HepG2 (cell line): ENCODE data around the gene CDC14A. TPM values are rescaled to one million over a fixed set of nuclear protein-coding genes. Genes with fewer than 3 reads are reported as not detected.

Source experiments
- ARID3A ChIP-seq: IDR thresholded peaks from 2 replicates; pipeline ENCODE4 v1.6.1; 2012; ENCODE audit warnings: low read depth, low read length, improper control_type of control experiment
- BRD4 ChIP-seq: sonication (generic); formaldehyde crosslinking; IDR thresholded peaks from 2 replicates; pipeline ENCODE4 v1.4.0; 2020; ENCODE audit warnings: missing genetic modification reagents
- CENPX ChIP-seq: sonication (generic); formaldehyde crosslinking; IDR thresholded peaks from 2 replicates; pipeline ENCODE4 v1.9.0; 2021; ENCODE audit warnings: mild to moderate bottlenecking, missing genetic modification reagents, moderate library complexity
- DNMT3B ChIP-seq: conservative IDR thresholded peaks from 2 replicates; pipeline ENCODE4 v1.6.1; 2016; ENCODE audit warnings: missing biosample characterization, control low read depth
- FLYWCH1 ChIP-seq: sonication (generic); formaldehyde crosslinking; IDR thresholded peaks from 2 replicates; pipeline ENCODE4 v1.8.1; 2023; ENCODE audit warnings: mild to moderate bottlenecking, missing genetic modification reagents
- FOXK1 ChIP-seq: sonication (generic); formaldehyde crosslinking; IDR thresholded peaks from 2 replicates; pipeline ENCODE4 v1.4.0; 2020; ENCODE audit warnings: low read depth, missing genetic modification reagents, borderline replicate concordance
- IRF9 ChIP-seq: sonication (generic); formaldehyde crosslinking; IDR thresholded peaks from 2 replicates; pipeline ENCODE4 v1.8.0; 2022; ENCODE audit warnings: missing genetic modification reagents, mild to moderate bottlenecking, borderline replicate concordance
- KDM4B ChIP-seq: sonication (generic); formaldehyde crosslinking; IDR thresholded peaks from 2 replicates; pipeline ENCODE4 v1.4.0; 2020; ENCODE audit warnings: missing genetic modification reagents
- RBAK ChIP-seq: sonication (generic); formaldehyde crosslinking; IDR thresholded peaks from 2 replicates; pipeline ENCODE4 v1.5.1; 2020; ENCODE audit warnings: mild to moderate bottlenecking, missing genetic modification reagents
- RNF219 ChIP-seq: sonication (generic); formaldehyde crosslinking; IDR thresholded peaks from 2 replicates; pipeline ENCODE4 v1.5.0; 2020; ENCODE audit warnings: mild to moderate bottlenecking, missing genetic modification reagents
- SCMH1 ChIP-seq: sonication (generic); formaldehyde crosslinking; IDR thresholded peaks from 2 replicates; pipeline ENCODE4 v1.9.0; 2021; ENCODE audit warnings: missing genetic modification reagents, mild to moderate bottlenecking, borderline replicate concordance
- SP2 ChIP-seq: sonication (generic); formaldehyde crosslinking; IDR thresholded peaks from 2 replicates; pipeline ENCODE4 v1.5.1; 2020; ENCODE audit warnings: mild to moderate bottlenecking, missing genetic modification reagents
- ZNF468 ChIP-seq: sonication (generic); formaldehyde crosslinking; IDR thresholded peaks from 2 replicates; pipeline ENCODE4 v1.8.0; 2022; ENCODE audit warnings: mild to moderate bottlenecking, moderate library complexity, missing genetic modification reagents
- ZNF577 ChIP-seq: sonication (generic); formaldehyde crosslinking; IDR thresholded peaks from 2 replicates; pipeline ENCODE4 v1.4.0; 2020; ENCODE audit warnings: mild to moderate bottlenecking, low read depth, missing genetic modification reagents, borderline replicate concordance
- ZNF766 ChIP-seq: sonication (generic); formaldehyde crosslinking; IDR thresholded peaks from 2 replicates; pipeline ENCODE4 v1.5.0; 2020; ENCODE audit warnings: missing genetic modification reagents, borderline replicate concordance
- ZXDC ChIP-seq: sonication (generic); formaldehyde crosslinking; IDR thresholded peaks from 2 replicates; pipeline ENCODE4 v1.5.0; 2020; ENCODE audit warnings: mild to moderate bottlenecking, missing genetic modification reagents
- polyA plus RNA-seq, 8 experiments: library from polyadenylated mRNA; depleted of rRNA in 3 of 8; stranded (reverse) in 7 of 8; unstranded in 1 of 8; fragments of >200 nt; fragmentation: Illumina TruSeq in 4 of 8; extraction: Trizol in 4 of 8; gene quantifications; 2 replicates each; pipeline versions ENCODE4 v1.2.1 to v1.2.3, GENCODE V29; 2011 to 2016; ENCODE audit warnings: low read depth in 4 of 8, missing spikeins in 1 of 8, mixed read lengths in 1 of 8; ENCODE audit not compliant: insufficient read depth in 1 of 8
- total RNA-seq, 5 experiments: library from RNA; depleted of rRNA; stranded (reverse); fragments of >200 nt; fragmentation: Illumina TruSeq; extraction: Trizol; gene quantifications; 2 replicates each; pipeline ENCODE4 v1.2.3, GENCODE V29; 2016; ENCODE audit warnings: low read depth in 1 of 5
- TF ChIP-seq, protein P1 (sequence below): fragments of 450-650 bp; IDR thresholded peaks from 2 replicates; pipeline ENCODE4 v1.6.1; 2016
- TF ChIP-seq, protein P2 (sequence below): IDR thresholded peaks from 2 replicates; pipeline ENCODE4 v1.6.1; 2016; ENCODE audit warnings: low read depth

The CDC14A gene
- total and polyA plus RNA-seq, 2 of the 13 experiments (the other 11 are each of a cell fraction or from before 2014, with no cell fraction given): 2.8 to 4.9 TPM

- TF ChIP-seq IRF9: no peak
- no peak for TF ChIP-seq CENPX (CRISPR knock-in tag)
- no peak for TF ChIP-seq SCMH1 (CRISPR knock-in tag)
- no peak for TF ChIP-seq FOXK1
- no peak for TF ChIP-seq ZNF766 (CRISPR knock-in tag)
- no peak for TF ChIP-seq BRD4
- peak; percentile 97 for TF ChIP-seq RBAK (CRISPR knock-in tag)
- TF ChIP-seq RNF219 (CRISPR knock-in tag): 0 out of 2 replicates have a peak, but pooled peaks have one; percentile 10
- TF ChIP-seq ARID3A: peak; percentile 78; the same call in 1 of the 2 replicates
- TF ChIP-seq KDM4B (CRISPR knock-in tag): no peak
- TF ChIP-seq, protein P1, sequence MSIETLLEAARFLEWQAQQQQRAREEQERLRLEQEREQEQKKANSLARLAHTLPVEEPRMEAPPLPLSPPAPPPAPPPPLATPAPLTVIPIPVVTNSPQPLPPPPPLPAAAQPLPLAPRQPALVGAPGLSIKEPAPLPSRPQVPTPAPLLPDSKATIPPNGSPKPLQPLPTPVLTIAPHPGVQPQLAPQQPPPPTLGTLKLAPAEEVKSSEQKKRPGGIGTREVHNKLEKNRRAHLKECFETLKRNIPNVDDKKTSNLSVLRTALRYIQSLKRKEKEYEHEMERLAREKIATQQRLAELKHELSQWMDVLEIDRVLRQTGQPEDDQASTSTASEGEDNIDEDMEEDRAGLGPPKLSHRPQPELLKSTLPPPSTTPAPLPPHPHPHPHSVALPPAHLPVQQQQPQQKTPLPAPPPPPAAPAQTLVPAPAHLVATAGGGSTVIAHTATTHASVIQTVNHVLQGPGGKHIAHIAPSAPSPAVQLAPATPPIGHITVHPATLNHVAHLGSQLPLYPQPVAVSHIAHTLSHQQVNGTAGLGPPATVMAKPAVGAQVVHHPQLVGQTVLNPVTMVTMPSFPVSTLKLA: no peak
- no peak for TF ChIP-seq ZNF468 (CRISPR knock-in tag)
- no peak for TF ChIP-seq ZNF577 (CRISPR knock-in tag)
- no peak for TF ChIP-seq DNMT3B
- no peak for TF ChIP-seq SP2 (CRISPR knock-in tag)
- TF ChIP-seq FLYWCH1 (CRISPR knock-in tag): no peak
- TF ChIP-seq, protein P2, sequence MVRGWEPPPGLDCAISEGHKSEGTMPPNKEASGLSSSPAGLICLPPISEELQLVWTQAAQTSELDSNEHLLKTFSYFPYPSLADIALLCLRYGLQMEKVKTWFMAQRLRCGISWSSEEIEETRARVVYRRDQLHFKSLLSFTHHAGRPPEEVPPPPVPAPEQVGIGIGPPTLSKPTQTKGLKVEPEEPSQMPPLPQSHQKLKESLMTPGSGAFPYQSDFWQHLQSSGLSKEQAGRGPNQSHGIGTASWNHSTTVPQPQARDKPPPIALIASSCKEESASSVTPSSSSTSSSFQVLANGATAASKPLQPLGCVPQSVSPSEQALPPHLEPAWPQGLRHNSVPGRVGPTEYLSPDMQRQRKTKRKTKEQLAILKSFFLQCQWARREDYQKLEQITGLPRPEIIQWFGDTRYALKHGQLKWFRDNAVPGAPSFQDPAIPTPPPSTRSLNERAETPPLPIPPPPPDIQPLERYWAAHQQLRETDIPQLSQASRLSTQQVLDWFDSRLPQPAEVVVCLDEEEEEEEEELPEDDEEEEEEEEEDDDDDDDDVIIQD (CRISPR knock-in tag): peak; percentile 33; the same call in 1 of the 2 replicates
- no peak for TF ChIP-seq ZXDC (CRISPR knock-in tag)
Observed at GRCh38 chr1:100494393-100495084, 142.2 kb downstream of the CDC14A start (continued).
